Heart left ventricle (tissue), 13 donors: ENCODE data around the gene CCNY.

Source experiments
- CTCF ChIP-seq, 12 donors: fragments of 200-600 bp; sonication (generic) in 4 of 12; IDR thresholded peaks; one replicate each; pipeline versions ENCODE4 v1.5.0 to v1.8.0; 2018 to 2022; ENCODE audit warnings: antibody characterized with exemption in 12 of 12, mild to moderate bottlenecking in 5 of 12
- POLR2A ChIP-seq, 2 donors: fragments of 450-650 bp; IDR thresholded peaks; one replicate each; pipeline ENCODE4 v1.6.1; 2017; ENCODE audit warnings: antibody characterized with exemption in 2 of 2, mild to moderate bottlenecking in 2 of 2, moderate library complexity in 2 of 2
- donor health status: ischemic (EF 13 %, LVEDD 7.1; RV severe dilation, severe dysfunction).
- donor health status: DM: no; HTN: yes; CAD: no.
- donor health status: DM: no; HTN: no; CAD: no.
- donor health status: ischemic (EF 25% LVEDD 6.9; RV normal size, moderate dysfunction).
- donor health status: ischemic (EF 25% LVEDD 5.7; RV mildly dilated, moderate dysfunction).
- donor health status: ischemic (EF 35%, LVEDD 5.7; RV mildly dilated, moderate dysfunction).
- donor health status: nonischemic (EF 11% LVEDD 7.7; RV severe dilation, severe dysfunction).
- donor health status: DM: yes; HTN: yes; CAD: no.
- donor health status: PGD.
- donor health status: ischemic (EF 29% LVEDD 5.4; RV normal size, mild dysfunction).
- donor health status: nonischemic (EF 23%, LVEDD 6.1; RV moderate dilation, normal function).

GRCh38 chr10:35467186-35467585 is 130.9 kb downstream of the CCNY start:
- no peak for TF ChIP-seq CTCF (IDR thresholded peaks at IDR 0.05)
- no peak for TF ChIP-seq POLR2A (IDR thresholded peaks at IDR 0.05)
